Ureter (tissue), 1 donor: ENCODE measurements around the gene CXCL5. TPM values are rescaled to one million over a fixed set of nuclear protein-coding genes. Genes with fewer than 3 reads are reported as not detected.

Experiments
- DNase-seq: peaks from one replicate; pipeline ENCODE4 v3.0.0-alpha.2; 2020; ENCODE audit warnings: low spot score
- total RNA-seq: library from RNA; stranded (reverse); gene quantifications from one replicate; pipeline ENCODE4 v1.2.4, GENCODE V29; 2023
- donor health status: DM: yes; HTN: yes; CAD: no.

CXCL5 gene
- total RNA-seq: not detected

DNA sequence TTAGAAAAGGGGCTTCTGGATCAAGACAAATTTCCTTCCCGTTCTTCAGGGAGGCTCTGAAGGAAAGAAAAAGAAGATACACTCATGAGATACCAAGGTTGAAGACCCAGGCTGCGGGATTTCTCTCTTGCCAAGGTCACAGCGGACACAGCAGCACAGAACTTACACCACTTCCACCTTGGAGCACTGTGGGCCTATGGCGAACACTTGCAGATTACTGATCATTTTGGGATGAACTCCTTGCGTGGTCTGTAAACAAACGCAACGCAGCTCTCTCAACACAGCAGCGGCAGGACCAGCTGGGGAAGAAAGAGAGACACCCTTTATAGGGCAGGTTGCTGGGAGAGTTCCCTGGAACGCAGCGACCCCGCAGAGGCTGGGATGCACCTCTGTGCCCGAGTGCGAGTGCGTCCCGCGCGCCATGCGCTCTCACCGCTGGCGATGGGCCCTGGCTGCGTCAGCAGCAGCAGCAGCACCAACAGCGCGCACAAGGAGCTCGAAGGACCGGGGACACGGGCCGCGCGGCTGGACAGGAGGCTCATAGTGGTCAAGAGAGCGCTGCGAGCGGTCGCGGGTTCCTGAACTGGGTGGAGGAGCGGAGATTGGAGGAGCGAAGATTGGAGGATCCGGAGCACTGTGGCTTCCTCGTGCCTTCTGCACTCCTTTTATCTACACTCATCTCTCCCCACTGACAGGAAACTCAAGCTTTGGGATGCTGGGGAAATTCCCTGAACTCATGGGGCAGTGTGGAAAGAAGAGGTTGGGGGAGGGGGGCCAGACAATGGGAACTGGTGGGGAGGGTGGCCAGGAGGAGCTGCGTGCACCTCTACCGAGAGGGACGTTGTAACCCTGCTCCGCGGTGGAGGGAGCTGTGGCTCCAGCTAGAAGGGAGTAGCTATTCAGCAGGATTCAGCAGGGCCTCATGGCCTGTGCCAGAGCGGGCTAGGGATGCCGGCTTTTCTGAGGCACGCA lies at the start of gene CXCL5:
TSS of gene CXCL5 (minus strand) at position 638 of the 972 bp plus-strand sequence. CDS start at position 542, 96 bp downstream.
- DNase-seq: no peak

- DNase-seq: no peak
Measured at GRCh38 chr4:74047152-74047551, 48.7 kb upstream of the CXCL5 start.

DNA sequence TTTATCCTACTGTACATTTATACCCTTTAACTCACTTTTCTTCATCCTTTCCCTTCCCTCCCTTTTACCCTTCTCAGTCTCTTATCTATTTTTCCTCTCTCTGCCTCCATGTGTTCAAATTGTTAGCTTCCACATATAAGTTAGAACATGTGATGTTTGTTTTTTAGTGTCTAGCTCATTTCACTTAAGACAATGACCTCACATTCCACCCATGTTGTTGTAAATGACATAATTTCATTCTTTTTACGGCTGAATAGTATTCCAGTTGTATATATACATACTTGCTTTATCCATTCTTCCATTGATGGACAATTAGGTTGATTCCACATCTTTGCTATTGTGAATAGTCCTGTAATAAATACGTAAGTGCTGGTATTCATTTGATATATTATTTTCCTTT lies 47.3 kb upstream of the CXCL5 start:
- no peak for DNase-seq

GRCh38 chr4:74045247-74045646 lies 46.8 kb upstream of the CXCL5 start:
- DNase-seq: no peak

GRCh38 chr4:74044677-74045076 lies 46.2 kb upstream of the CXCL5 start:
- DNase-seq: no peak

DNA sequence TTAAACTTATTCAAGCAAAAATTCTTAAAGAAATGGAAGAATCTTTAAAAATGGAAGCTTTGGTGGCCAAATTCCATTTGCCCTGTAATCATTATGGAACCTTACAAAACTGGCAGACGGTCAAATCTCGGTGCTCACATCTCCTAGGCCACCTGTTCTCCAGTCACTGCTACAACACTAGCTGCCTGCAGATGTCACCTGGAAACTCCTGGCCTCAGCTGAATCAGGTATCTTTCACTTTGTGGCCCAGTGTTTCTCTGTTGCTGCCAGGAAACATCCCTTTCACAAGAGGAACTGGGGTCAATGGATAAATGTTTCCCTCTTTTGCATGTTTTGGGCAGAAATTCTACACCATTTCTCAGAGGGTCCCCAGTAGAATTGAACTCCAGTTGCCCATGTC lies 44.2 kb upstream of the CXCL5 start:
- DNase-seq: no peak

GRCh38 chr4:74041418-74041817 lies 42.9 kb upstream of the CXCL5 start:
- no peak for DNase-seq

DNA sequence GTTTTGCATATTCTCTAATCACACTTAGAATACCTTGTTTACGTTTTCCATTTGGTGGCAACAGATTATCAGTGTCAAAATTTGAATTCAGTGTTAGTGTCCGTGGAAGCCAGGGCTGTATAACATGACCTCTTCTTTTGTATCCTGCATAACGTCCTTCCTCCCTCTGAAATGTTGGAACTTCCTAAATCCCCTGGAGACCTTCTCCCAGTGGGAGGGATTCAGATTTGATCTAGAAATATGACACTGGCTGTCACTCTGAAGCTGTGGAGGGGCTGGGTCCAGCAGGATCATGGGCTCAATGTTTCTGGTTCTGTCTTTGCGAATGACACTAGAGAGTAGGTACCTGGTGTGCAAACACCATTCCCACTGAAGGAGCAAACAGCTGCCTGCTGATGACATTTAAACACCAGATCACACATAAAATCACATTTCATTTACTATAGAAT lies 40.9 kb upstream of the CXCL5 start:
- DNase-seq: no peak

DNA sequence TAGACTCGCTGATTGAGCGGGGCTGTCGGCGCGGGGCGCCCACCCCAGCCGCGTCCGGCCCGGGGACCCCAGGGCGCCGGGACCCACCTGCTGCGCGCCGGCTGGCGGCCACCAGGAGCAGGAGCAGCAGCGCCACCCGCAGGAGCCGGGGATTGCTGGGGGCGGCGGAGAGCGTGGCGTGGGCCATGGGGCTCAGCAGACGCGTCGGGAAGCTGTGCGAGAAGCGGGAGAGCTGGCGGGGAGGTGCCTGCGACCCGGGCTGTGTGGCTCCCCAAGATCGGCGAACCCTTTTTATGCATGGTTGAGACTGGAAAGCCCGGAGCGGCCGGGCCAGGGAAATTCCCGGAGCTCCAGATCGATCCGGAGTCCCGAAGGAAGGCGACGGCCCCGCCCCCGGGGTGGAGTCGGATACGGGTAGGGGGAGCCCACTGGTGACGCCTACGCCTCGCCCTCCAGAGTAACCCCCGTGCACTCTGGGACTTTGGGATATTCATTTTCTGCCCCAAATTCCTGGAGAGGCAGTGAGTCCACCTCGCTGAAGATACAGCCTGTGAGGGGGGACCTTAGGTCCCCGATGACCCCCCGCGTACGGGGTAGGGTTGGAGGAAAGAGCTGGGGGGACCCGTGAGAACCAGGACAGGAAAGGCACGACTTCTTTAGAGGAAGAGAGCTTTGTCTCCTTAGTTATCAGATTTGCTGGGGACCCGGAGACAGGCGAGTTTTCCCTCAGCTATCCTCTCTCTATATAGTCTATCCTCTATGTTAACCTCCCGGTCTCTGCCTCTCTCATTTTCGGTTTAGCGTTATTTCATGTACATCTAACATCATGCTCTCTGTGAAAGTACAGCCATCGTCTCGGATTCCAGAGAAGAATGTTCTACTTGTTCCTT lies 40.2 kb upstream of the CXCL5 start, which contains the start of gene CXCL3:
TSS of gene CXCL3 (minus strand) at position 265 of the 890 bp plus-strand sequence. CDS start at position 187, 78 bp downstream.
- DNase-seq: peak; percentile 63

DNA sequence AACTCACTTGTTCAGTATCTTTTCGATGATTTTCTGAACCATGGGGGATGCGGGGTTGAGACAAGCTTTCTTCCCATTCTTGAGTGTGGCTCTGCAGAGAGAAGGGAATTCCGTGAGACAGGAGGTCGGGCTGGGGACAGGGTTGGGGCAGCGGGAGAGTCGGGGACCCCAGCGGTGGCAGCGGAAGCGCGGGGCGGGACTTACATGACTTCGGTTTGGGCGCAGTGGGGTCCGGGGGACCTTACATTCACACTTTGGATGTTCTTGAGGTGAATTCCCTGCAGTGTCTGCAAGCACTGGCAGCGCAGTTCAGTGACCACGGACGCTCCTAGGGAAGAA lies 39.6 kb upstream of the CXCL5 start:
- no peak for DNase-seq

DNA sequence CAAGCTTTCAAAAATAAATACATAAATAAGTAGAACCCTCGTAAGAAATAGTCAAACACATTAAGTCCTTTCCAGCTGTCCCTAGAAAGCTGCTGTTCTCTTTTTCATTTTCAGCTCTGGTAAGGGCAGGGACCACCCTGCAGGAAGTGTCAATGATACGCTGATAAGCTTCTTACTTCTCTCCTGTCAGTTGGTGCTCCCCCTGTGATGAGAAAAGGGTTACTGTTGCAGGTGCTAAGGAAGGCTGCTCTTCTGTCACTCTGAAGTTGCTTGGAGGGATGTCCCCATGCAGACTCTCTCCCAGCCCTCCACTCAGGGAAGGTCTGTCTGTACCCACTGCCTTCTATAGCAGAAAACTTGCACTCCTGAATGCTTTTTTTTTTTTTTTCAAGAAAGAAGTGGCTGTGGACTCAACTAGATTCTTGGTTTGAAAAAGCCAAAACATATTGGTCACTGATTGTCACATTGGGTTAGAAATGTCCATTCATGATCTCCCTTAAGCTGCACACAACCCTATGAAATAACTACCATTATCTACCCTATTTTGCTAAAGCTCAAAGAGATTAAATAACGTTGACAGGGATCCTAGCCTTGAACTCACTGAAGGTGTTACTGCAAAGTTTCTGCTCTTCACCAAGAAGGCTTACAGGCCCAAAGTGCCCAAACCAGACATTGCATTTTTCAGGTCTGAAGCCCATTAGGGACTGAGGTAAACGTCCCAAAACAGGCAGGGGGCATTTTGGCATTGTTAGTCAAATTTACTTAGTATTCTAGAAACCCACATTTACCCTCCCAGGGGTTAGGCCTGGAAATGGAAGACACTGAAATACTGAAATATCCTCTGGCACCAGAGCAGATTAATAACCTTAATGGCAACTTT lies 38.8 kb upstream of the CXCL5 start:
- no peak for DNase-seq

DNA sequence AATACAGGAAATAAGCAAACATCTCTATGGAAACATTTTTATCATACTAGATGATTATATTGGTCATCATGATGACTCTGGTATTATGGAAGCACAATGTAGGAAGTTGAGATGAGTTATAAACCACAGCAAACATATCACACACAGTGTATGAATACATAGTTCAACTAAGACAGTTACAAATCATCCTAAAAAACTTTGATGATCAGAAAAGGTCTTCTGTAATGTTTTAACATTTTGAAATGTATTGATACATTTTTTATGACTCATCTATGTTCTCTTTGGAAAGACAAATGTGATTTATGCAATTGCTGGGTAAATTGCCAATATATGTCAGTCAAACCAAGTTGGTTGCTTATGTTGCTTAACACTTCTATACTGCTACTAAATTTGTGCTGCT lies 35.3 kb upstream of the CXCL5 start:
- no peak for DNase-seq

DNA sequence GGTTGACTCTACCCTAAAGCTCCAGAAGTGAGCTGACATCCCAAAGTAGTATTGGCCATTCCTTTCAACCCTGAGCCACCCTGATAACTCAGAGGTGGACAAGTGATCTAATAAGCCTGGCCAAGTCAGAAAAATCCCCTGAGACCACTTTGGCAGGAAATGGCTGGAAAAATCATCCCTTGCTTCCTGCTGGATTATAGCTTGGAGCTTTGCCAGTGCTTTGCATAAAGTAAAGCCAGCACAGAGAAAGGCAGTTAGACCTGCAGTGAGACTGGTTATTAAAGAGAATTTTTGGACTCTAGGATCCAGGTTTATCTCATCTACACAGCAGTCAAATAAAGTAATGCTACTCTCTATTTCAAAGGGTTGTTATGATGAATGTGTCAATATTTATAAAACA lies 33.6 kb upstream of the CXCL5 start:
- DNase-seq: no peak

GRCh38 chr4:74031576-74031975 lies 33.1 kb upstream of the CXCL5 start:
- DNase-seq: no peak

- no peak for DNase-seq
Measured at GRCh38 chr4:74030285-74030684, 31.8 kb upstream of the CXCL5 start.

DNA sequence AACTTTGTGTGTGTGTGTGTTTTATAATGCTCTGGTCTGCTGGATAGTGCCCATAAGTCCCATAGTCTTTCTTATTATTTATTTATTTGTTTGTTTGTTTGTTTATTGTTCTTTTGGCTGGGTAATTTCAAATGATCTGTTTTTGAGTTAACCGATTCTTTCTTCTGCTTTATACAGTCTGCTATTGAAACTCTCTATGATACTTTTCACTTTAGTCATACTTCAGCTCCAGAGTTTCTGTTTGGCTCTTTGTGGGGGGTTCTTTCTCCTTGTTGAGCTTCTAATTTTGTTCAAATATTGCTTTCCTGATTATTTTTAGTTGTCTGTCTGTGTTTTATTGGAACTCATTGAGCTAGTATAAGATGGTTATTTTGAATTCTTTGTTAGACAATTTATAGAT lies 30.0 kb upstream of the CXCL5 start:
- no peak for DNase-seq

- DNase-seq: no peak
Measured at GRCh38 chr4:74023709-74024108, 25.2 kb upstream of the CXCL5 start.

GRCh38 chr4:74021601-74022000 lies 23.1 kb upstream of the CXCL5 start:
- DNase-seq: no peak

DNA sequence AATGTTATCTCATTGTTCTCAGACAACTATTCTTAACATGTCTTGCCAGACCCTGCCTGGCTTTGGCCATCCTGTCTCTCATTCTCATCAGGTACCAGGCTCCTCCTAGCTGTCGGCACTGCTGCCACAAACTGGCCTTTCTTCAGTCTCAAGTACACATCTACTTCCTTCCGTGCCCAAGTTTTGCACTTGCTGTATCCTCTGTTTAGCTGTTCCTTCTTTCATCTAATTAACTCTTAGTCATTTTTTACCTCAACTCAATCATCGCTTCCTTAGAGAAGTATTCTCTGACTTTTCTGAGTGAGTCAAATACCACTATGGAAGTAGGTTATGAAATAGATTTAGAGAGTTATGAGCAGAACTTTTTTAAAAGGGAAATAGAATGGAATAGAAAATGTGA lies 20.3 kb upstream of the CXCL5 start:
- DNase-seq: no peak

DNA sequence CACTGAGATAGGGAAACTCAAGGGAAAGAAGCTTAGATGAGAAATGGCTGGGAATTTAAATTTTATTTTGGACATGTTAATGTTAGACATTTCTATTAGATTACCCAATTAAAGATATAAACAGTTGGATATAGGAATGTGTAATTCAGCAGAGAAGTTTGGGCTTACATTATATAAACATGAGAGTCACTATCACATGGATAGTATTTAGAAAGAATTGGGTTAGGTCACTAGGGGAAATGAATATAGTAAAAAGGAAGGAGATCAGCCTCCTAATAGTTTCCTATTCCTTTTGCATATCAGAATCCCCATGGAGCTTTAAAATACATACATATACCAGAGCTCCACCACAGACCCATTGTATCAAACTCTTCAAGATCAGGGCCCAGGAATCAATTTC lies 19.6 kb upstream of the CXCL5 start:
- DNase-seq: no peak

DNA sequence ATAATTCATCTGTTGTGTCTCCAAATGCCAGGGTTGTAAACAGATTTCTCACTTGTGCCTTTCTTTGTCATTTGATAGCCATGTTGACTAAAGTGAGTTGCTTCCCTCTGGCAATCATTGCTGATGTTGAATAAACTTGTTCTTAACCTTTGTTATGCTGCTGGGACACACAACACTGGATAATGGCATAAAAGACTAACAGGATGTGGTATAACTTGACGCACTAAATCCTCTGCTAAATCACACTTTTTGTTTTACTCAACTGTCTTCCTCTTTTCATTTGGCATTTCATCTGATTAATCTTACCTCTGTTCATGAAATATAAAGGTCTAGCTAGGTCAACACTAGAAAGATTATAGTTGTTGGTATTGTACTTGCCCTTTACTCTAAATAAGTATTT lies 17.6 kb upstream of the CXCL5 start:
- DNase-seq: no peak
